GM10847 (cell line): Measurements from ENCODE around the gene MDFI.

Experiments used
- POLR2A ChIP-seq: IDR thresholded peaks from 2 replicates; pipeline ENCODE4 v1.6.1; 2011; ENCODE audit not compliant: insufficient read length; ENCODE audit errors: extremely low read depth

Gene MDFI

DNA sequence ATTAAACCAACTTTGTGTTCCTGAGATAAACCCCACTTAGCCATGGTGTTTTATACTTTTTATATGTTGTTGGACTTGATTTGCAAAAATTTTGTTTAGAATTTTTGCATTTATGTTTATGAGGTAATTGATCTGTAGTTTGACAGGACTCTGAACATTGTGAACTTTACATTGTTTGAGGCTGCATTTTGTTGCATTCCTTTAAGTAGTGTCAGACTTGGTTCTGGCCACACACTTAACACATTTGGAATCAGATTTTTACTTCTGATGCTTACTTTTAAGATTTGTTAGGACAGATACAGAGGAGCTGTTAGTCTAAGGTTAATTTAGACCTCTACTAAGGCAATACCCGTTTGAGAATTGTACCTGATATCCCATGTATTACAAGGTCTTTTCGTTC is 16.5 kb upstream of the MDFI start:
- no peak for TF ChIP-seq POLR2A

DNA sequence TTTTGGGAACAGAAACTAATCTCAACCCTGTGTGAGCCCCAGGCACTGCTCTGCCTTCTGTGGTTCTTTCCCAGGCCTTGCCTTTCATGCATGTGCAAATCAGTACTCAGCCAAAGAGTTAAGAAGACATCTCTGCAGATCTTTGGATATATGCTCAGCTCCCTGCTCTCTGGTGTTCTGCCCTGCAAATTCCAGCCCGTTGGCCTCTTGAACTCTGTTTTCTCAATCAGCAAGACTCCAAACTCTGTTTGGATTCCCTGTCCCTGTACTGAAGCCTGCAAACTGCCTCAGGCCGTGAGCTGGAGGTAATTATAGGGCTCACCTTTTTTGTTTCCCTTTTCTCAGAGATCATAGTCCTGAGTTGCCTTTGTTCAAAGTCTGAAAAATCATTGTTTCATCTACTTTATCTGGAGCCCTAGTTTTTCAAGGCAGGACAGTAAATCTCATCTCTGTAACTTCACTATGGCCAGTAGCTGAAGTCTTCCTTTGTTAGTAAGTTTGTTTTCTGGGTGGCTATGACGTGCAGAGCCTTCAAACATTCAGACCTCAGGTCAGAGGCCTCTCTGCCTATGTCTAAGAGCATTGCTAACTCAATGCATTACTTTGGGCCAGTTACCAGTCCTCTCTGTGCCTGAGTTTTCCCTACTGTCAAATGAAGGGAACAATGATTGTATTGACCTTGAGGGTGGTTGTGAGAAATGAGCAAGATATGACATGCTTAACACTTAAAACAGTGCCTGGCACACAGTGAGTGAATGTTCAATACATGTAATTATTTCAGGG is 15.9 kb upstream of the MDFI start:
- TF ChIP-seq POLR2A: no peak

DNA sequence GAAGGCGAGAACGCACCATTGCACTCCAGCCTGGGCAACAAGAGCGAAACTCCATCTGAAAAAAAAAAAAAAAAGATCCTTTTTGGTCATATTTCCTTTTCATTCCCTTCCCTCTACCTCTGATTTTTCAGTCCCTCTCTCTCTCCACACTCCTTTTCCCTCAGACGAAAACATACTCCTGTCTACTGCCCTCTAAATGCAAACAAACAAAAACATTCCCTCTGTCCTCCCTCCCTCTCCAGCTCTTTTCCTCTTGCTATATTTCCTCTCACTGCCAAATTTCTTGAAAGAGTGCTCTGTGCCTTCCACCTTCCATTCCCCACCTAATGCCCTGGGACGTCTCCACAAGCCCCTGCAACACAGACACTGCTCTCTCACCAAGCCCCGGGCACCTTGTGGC is 14.9 kb upstream of the MDFI start:
- no peak for TF ChIP-seq POLR2A

GRCh38 chr6:41624621-41625380 is 13.5 kb upstream of the MDFI start:
- TF ChIP-seq POLR2A: no peak

DNA sequence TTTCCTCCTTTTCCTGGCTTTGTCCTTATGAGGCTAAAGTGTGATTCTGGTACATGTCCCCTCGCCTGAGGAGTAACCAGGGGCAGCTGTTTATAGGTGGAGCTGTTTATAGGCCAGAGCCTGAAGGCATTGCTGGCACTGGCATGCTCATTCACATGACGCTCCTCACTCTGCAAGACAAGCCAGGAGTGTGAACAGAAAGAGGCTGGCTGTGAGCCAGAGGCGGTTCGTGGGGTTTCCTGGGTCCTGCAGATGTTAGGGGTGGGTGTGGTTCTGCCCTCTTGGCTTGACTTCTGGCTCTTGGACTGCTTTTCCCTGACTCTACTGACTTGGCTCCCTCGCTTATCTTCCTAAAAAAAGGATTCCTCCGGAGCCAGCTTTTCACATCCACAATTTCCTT is 12.8 kb upstream of the MDFI start:
- TF ChIP-seq POLR2A: no peak

DNA sequence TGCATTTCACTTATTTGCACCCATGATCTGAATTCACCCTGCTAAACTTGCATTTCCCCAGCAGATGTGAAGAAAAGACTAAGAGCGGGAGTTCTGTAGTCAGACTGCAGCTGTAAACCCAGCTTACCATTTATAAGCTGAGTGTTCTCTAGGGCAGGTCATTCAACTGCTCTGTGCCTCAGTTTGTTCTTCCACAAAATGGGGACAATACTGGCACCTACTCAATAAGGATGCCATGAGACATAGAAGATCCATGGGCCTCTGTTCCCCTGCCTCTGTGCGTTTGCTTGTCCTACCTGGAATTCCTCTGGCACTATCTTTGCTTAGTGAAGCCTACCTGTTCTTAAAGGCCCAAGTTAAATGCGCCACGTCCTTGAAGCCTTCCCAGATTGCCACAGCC is 12.2 kb upstream of the MDFI start:
- no peak for TF ChIP-seq POLR2A

DNA sequence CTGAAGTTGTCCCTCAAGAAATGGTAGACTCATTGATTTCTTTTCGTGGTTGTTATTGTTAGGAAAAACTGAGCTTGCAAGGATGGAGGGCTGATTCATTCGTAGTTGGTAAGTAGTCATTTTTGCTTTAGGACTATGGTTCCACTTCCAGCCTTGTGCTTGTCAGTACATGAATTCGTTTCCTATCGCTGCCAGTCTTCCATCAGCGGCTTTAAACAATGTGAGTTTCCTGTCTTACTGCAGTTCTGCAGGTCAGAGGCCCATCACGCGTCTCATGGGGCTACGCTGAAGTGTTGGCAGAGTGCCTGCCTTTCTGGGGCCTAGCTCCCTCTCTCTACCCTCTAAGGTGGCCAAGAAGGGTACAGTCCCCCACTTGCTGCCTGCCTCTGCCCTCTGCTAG is 11.4 kb upstream of the MDFI start:
- TF ChIP-seq POLR2A: no peak

- TF ChIP-seq POLR2A: no peak
Measured at GRCh38 chr6:41629128-41629527, 9.1 kb upstream of the MDFI start.

- no peak for TF ChIP-seq POLR2A
Measured at GRCh38 chr6:41630069-41630468, 8.2 kb upstream of the MDFI start.

- TF ChIP-seq POLR2A: no peak
Measured at GRCh38 chr6:41630946-41631345, 7.3 kb upstream of the MDFI start.

- TF ChIP-seq POLR2A: no peak
Measured at GRCh38 chr6:41633056-41633634, 5.1 kb upstream of the MDFI start.

GRCh38 chr6:41634657-41635056 is 3.6 kb upstream of the MDFI start:
- no peak for TF ChIP-seq POLR2A

GRCh38 chr6:41635365-41635764 is 2.9 kb upstream of the MDFI start:
- TF ChIP-seq POLR2A: no peak

- TF ChIP-seq POLR2A: no peak
Measured at GRCh38 chr6:41636833-41637193, 1.5 kb upstream of the MDFI start.

DNA sequence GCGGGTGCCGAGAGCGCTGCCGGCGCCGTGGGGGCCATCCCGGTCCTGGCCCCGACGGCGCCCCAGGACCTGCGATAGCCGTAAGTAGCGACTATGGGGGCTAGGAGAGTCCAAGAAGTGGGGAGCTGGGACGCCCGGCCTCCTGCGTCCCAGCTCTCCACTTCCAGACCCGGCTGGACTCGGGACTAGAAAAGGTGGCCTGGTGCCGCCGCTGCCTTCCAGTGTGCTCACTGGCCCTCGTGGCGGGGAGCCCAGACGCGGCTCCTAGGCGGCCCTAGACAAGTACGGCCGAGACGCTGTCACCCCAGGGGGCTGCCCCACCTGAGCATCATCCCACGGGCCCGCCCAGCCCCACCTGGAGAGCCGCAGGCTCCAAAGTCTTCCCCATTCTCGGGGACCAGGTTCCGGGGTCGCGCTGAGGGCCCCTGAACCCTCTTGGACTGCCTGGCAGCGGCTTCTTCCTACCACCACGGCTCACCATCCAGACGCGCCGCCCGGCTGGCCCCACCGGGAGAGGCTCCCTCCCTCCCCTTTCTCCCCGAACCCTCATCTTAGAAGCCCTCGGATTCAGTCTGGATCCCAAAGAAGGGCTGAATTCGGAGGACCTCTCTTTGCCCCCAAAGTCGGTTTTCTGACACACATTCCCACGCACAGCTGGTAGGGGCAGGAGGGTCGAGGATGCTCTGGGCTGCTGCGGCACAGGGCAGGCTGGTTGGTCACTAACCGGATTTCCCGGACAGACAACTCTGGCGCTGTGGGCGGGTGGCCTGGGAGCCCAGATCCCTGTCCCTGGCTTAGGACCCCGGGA is 870 bp upstream of the MDFI start:
- TF ChIP-seq POLR2A: no peak
